HG03558 (cell line): ENCODE results near the gene MVB12B.

Experiments
- ATAC-seq: cut with Tn5 transposase; IDR thresholded peaks from one replicate; pipeline ENCODE4 v1.9.1; 2021; ENCODE audit warnings: moderate number of reproducible peaks; ENCODE audit not compliant: unreplicated experiment; ENCODE audit errors: extremely low read depth

The MVB12B gene

GRCh38 chr9:126327714-126328185, 1.1 kb downstream of the MVB12B start:
- no peak for ATAC-seq

- ATAC-seq, result no peak
These were observed 1.8 kb downstream of the MVB12B start for GRCh38 chr9:126328407-126328806.

GRCh38 chr9:126329476-126330275, 3.0 kb downstream of the MVB12B start:
- no peak for ATAC-seq

GRCh38 chr9:126330536-126330935, 3.9 kb downstream of the MVB12B start:
- no peak for ATAC-seq

- no peak for ATAC-seq
These were observed 5.5 kb downstream of the MVB12B start for GRCh38 chr9:126331964-126332748.

GRCh38 chr9:126334721-126335621, 8.3 kb downstream of the MVB12B start:
- ATAC-seq, result no peak

GRCh38 chr9:126335837-126336735, 9.5 kb downstream of the MVB12B start:
- no peak for ATAC-seq

GRCh38 chr9:126336736-126337325, 10.2 kb downstream of the MVB12B start:
- ATAC-seq, result no peak

GRCh38 chr9:126337729-126338372, 11.2 kb downstream of the MVB12B start:
- no peak for ATAC-seq

GRCh38 chr9:126338945-126339344, 12.3 kb downstream of the MVB12B start:
- no peak for ATAC-seq

GRCh38 chr9:126341426-126341825, 14.8 kb downstream of the MVB12B start:
- ATAC-seq, result no peak

GRCh38 chr9:126341902-126342301, 15.3 kb downstream of the MVB12B start:
- ATAC-seq, result no peak

- ATAC-seq, result no peak
These were observed 16.0 kb downstream of the MVB12B start for GRCh38 chr9:126342621-126343031.

- ATAC-seq, result no peak
These were observed 16.7 kb downstream of the MVB12B start for GRCh38 chr9:126343271-126343700.

GRCh38 chr9:126346031-126346430, 19.4 kb downstream of the MVB12B start:
- no peak for ATAC-seq

- ATAC-seq, result no peak
These were observed 20.5 kb downstream of the MVB12B start for GRCh38 chr9:126347093-126347492.

- ATAC-seq, result no peak
These were observed 21.5 kb downstream of the MVB12B start for GRCh38 chr9:126347911-126348760.
